Melanocyte of skin (primary cell): ENCODE measurements around the gene TUBB. TPM values are rescaled to one million over a fixed set of nuclear protein-coding genes. Genes with fewer than 3 reads are reported as not detected.

Source experiments
- small RNA-seq, 2 donors: library from RNA; depleted of rRNA; stranded (forward); fragments of <200 nt; gene quantifications; one replicate each; pipeline ENCODE3, GENCODE V24; 2012
- total RNA-seq, 2 donors: library from RNA; depleted of rRNA; stranded (reverse); fragments of >200 nt; gene quantifications; 2 replicates each; pipeline ENCODE4 v1.2.3, GENCODE V29; 2012

TUBB gene
- 1,000 to 10,000 TPM in 1 of 2 donors, 100 to 1,000 TPM in 1; 471 to 1,023 TPM for total RNA-seq

DNA sequence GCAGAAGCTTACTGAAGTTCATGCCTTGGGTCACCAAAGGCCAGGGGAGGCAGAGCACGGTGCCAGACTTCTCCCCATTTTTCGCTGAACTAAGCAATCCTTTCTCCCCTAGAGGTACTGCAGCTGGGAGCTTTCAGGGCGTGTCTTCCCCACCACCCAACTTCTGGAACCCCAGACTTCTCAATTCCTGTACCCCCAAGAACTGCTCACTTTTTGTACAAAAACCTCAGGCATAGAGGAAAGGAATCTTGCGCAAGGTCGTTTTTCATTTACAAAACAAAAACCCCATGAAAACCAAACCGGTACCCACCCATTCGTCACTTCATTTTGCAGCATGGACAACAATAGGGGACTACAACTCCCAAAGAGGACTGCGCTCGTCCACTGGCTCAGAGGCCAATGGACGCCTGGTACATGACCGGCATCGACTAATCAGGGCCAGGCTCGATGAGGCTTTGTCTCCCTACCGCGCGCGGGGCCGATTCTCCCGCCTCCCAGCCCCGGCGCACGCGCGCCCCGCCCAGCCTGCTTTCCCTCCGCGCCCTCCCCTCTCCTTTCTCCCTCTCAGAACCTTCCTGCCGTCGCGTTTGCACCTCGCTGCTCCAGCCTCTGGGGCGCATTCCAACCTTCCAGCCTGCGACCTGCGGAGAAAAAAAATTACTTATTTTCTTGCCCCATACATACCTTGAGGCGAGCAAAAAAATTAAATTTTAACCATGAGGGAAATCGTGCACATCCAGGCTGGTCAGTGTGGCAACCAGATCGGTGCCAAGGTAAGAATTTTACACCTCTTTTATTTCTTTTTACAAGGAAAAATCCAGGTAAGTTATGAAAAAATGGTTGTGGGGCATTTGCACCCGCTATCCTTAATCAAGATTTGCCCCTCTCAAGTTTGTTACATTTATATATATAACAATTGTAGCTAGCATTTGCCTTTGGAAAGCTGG is at the start of gene TUBB:
Gene TUBB (plus strand): TSS at position 562 of the 947 bp plus-strand sequence. CDS start 155 bp downstream, at position 717.

DNA sequence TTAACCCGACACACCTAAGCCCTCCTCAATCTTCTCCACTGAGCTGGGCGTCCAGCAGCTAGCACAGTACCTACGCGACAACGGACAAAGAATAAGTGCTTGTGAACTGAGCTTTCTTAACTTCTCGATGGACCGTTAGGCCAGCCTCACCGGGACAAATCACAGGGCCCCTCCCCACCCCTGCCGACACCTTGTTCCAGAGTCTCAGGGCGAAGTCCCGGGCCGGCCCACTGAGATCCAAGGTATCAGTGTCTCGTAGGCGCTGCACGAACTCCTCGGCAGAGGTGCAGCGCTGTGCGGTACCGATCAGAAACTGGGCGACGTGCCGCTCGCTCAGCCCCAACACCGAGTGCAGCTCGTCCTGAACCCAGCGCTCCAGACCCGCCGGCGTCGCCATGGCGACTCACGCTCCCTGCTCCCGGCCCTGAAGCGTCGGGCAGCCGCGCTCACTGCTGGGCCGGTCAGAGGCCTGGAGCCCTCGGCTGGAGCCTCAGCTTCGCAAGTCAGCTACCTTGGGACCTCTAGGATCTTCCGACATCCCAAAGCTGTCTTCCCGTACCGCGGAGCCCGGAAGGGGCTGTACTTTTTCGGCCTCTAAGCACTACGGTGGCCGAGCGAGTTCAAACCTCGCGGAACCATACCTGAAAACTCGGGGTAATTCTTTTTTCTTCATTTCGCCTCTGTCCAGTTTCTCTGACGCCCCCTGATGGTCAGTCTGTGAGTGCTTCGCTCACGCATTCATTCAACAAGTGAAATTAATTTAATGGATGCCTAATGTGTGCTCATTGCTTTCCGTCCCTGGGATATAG is 47.5 kb upstream of the TUBB start, which contains the start of gene DHX16:
Gene DHX16 (minus strand): TSS at position 562 of the 809 bp plus-strand sequence. CDS start 165 bp downstream, at position 397.

DNA sequence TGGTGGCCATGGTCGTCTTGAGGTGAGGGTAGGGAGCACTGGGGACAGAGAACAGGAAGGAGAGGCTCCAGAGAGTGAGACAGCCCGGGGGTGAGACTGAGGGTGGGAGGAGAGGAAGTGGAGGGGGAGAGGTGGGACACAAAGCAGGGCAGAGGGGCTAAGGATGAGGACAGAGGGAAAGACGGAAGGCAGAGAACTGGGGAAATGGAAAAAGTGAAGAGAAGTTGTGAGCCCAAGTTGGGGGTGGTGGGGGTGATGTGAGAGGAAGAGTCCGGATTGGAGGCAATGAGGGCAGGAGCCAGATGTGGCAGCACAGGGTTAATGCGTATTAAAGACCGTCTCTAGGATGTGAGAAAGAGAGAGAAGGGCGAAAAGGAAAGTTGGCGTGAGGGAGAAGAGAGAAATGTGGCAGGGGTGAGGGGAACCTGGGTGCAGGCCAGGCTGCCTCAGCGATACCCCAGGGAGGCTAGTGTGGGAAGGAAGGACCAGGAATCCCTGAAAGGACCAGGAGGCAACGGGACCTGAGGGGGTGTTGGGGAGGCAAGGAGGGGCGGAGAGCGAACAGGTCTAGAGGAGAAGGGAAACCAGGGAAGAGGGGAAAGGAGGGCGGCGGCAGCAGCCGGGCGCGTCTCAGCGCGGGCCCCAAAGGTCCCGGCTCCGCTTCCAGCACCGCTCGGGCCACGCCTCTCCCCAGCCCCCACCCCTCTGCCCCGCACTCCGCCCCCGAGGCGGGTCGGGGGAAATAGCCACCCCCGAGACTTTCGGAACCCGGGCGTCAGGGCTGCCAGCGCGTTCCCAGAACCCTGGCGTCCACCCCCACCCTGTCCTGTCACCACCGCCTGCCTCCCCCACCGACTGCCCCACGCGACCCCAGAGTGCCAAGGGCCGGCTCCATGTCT is 33.9 kb upstream of the TUBB start, which contains the start of gene PPP1R18:
Gene PPP1R18 (minus strand): TSS at position 637 of the 899 bp plus-strand sequence. CDS start 627 bp downstream, at position 10.

DNA sequence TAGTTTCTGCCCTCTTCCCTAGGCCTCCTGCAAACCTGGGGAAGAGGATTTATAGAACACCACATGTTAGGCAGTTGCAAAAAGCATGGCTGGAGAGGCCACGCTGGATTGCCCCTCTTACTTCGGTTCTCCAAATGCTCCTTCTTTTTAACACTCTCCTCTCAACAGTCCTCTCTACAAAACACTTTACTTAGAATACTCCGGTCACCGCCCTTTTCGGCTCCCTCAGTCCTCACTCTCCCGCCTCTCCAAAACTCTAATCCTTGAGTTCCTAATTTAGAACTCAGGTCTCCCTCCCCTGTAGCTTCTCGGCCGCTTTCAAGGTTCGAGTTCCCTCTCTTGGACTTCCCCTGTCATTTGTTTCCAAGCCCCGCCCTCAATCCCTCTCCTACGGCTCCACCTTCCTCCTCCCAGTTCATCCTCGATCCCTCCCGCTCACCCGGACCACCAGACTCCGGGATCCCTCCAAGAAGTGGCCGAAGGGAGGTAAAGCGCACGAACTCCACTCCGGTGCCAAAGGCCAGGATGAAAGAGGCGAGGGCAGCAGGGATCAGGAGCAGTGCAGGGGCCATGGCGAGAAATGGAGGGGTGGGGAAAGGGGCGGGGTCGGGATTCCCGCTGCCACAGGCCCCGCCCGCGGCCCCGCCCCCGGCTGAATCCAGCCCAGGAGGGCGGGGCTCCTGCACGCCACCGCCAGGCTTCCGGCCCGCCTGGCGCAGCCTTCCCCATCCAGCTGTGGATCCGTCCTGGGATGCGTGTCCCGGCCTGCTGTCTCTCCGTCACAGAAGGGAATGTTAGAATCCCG is 29.5 kb upstream of the TUBB start, which contains the start of gene NRM:
Gene NRM (minus strand): TSS at position 582 of the 805 bp plus-strand sequence. CDS start 10 bp downstream, at position 572.

DNA sequence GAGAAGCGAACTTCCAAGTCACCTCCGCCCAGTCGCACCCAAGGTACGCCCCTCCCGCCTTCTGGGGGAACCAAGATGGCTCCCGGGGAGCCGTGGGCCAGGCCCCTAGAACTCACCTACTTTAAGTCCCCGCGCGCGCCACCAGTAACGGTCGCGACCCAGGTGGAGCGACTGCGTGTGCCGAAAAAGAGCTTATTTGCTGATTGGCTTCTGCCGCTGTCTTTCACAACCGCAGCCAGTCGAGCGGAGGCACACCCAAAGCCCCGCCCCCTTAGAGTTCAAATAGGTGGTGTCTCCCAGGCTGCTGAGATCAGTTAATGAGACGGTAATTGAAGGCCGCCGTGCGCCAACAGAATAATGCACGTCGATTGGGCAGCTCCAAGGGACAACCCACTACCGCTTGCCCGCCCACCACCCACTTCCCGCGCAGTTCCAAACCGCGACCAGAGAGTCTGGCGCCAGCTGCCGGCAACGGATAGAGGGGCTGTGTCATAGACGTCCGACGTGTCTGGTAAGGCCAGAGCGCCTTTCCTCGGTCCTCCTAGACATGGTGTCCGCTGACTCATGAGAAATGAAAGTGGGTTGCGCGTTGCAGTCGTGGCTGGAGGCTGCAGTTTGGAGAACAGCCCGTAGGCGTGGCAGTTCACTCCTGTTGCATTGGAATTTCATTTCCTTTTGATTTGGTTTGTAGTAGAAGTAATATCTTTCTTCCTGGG is 2.9 kb upstream of the TUBB start, which contains the start of gene MDC1:
Gene MDC1 (minus strand): TSS at position 153 of the 716 bp plus-strand sequence. CDS start 2,106 bp downstream, outside the sequence.

DNA sequence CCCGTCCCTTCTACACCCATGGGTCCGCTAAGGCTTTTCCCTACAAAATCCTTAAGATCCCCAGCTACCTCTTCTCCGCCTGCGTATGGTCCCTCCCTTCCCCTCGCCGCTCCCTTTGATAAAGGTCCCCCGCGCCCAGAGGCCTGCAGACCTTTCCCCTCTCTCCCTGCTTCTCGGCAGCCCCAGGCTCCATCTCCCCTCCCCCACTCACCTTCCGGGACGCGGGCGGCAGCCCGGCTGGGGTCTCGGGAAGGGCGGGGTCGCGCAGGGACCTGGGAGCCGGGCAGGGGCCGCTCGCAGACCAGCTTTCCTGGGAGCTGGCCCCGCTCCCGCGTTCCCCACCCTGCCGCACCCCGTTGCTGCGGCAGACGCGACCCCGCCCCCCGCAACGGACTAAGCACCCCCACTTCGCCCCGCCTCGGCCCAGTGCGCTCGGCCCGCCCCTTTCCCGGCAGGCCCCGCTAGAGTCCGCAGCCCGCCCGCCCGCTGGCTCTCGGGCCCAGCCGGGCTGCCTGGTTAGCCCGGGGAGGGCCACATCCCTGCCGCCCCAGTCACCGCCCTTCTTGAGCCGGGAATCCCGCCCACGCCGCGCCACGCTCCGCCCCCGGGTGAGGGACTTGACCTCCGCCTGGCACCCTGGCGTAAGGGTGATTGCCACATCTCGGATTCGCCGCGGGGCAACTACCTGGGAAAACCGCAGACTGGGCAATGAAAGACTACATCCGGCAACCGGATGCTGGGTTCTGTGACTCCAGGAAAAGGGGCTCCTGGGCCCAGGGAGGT is 22.4 kb downstream of the TUBB start, which contains the start of gene FLOT1:
Gene FLOT1 (minus strand): TSS at position 372 of the 783 bp plus-strand sequence. CDS start 498 bp downstream, outside the sequence.

DNA sequence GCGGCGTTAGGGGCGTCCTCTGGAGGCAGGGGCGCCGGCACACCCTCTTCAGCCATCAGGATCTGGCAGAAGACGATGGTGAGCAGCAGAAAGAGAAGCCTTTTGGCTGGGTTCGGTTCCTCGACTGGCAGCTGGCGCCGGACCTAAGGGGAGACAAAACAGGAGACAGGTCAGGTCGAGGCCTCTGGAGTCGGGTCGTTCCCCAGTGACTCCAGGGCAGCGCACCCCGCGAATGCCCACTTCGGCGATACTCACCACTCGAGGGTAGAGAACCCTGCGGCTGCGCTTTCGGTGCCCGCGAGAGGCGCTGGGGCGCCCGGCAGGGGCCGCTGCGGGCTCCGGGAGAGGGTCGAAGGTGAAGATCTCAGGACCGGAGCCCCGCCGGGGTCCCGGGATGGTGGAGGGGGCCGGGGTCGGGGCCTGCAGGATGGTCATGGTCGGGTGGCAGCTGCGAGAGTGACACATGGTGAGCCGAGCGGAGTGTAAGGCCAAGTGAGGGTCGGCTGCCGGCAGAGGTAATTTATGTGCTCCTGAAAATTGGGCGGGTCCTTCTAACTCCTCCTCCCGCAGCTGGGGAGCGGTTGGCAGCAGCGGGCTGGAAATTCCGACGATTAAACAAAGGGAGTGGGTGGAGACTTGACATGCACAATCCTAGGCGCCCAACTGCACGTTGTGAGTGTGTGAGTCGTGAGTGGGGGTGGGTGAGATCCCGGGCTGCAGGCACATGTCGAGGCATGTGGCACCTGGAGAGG is 24.1 kb downstream of the TUBB start, which contains the start of gene IER3:
Gene IER3 (minus strand): TSS at position 494 of the 752 bp plus-strand sequence. CDS start 29 bp downstream, at position 465.

Small RNA genes within 50 kb of the gene (small RNA-seq; reads per million reads assigned to genes)
- gene RF00019 (0 reads per million in 2 donors), gene RN7SL353P (0 reads per million in 2 donors)

Other genes starting within 250 kb of the TUBB start
- gene HLA-E, start 230.8 kb upstream of the TUBB start, total RNA-seq = 100 to 1,000 TPM; 532 to 662 TPM
- 10 to 100 TPM; 40.3 to 41.0 TPM for gene GNL1, start 163.9 kb upstream of the TUBB start, total RNA-seq
- 10 to 100 TPM in 1 of 2 donors, 1 to 10 TPM in 1; 5.9 to 12.7 TPM for gene PRR3, start 163.1 kb upstream of the TUBB start, total RNA-seq
- 10 to 100 TPM; 53.3 to 74.7 TPM for gene ABCF1, start 148.9 kb upstream of the TUBB start, total RNA-seq
- 10 to 100 TPM; 47.3 to 49.2 TPM for gene PPP1R10, start 103.1 kb upstream of the TUBB start, total RNA-seq
- gene MRPS18B, start 102.5 kb upstream of the TUBB start, total RNA-seq = 100 to 1,000 TPM in 1 of 2 donors, 10 to 100 TPM in 1; 88.4 to 117 TPM
- 1 to 10 TPM; 4.1 to 6.7 TPM for gene ATAT1, start 93.5 kb upstream of the TUBB start, total RNA-seq
- 1 to 10 TPM; 5.2 to 7.3 TPM for gene C6orf136, start 73.2 kb upstream of the TUBB start, total RNA-seq
- gene DHX16, start 47.3 kb upstream of the TUBB start, total RNA-seq = 10 to 100 TPM; 31.7 to 43.6 TPM
- 10 to 100 TPM; 25.5 to 49.3 TPM for gene PPP1R18, start 33.7 kb upstream of the TUBB start, total RNA-seq
- 1 to 10 TPM; 4.5 to 10.0 TPM for gene NRM, start 29.4 kb upstream of the TUBB start, total RNA-seq
- 10 to 100 TPM in 1 of 2 donors, 1 to 10 TPM in 1; 6.9 to 11.7 TPM for gene MDC1, start 3.1 kb upstream of the TUBB start, total RNA-seq
- 100 to 1,000 TPM; 115 to 173 TPM for gene FLOT1, start 22.3 kb downstream of the TUBB start, total RNA-seq
- gene IER3, start 24.2 kb downstream of the TUBB start, total RNA-seq = 100 to 1,000 TPM; 106 to 125 TPM
- 10 to 100 TPM; 16.2 to 17.0 TPM for gene DDR1, start 164.2 kb downstream of the TUBB start, total RNA-seq
- gene GTF2H4, start 187.9 kb downstream of the TUBB start, total RNA-seq = 10 to 100 TPM; 12.0 to 17.3 TPM
- gene VARS2, start 193.9 kb downstream of the TUBB start, total RNA-seq = 10 to 100 TPM; 19.3 to 24.8 TPM
- gene SFTA2, start 211.8 kb downstream of the TUBB start, total RNA-seq = not detected
- gene MUCL3, start 220.6 kb downstream of the TUBB start, total RNA-seq = not detected